GM10847 (cell line): Measurements from ENCODE around the gene RPS6KB2.

Experiments
- POLR2A ChIP-seq: IDR thresholded peaks from 2 replicates; pipeline ENCODE4 v1.6.1; 2011; ENCODE audit not compliant: insufficient read length; ENCODE audit errors: extremely low read depth

RPS6KB2 gene

DNA sequence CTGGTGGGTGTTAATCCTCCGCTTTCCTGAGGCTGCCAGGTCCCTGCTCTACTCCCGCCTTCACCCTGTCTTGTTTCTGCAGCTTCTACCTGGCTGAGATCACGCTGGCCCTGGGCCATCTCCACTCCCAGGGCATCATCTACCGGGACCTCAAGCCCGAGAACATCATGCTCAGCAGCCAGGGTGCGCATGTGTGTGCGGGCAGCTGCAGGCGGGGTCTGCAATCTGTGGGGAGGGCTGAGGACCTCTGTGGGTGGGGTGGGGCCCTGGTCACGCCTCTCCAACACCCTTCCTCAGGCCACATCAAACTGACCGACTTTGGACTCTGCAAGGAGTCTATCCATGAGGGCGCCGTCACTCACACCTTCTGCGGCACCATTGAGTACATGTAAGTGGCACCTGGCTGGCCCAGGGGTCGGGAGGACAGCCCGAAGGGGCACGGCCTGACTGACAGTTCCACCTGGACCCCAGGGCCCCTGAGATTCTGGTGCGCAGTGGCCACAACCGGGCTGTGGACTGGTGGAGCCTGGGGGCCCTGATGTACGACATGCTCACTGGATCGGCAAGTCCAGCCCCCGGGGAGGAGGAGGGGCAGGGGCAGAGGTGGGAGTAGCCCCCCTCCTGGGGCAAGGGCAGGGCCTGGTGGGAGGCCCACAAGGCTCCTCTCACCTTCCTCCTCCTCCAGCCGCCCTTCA, 4.5 kb downstream of the RPS6KB2 start:
- TF ChIP-seq POLR2A, result no peak

DNA sequence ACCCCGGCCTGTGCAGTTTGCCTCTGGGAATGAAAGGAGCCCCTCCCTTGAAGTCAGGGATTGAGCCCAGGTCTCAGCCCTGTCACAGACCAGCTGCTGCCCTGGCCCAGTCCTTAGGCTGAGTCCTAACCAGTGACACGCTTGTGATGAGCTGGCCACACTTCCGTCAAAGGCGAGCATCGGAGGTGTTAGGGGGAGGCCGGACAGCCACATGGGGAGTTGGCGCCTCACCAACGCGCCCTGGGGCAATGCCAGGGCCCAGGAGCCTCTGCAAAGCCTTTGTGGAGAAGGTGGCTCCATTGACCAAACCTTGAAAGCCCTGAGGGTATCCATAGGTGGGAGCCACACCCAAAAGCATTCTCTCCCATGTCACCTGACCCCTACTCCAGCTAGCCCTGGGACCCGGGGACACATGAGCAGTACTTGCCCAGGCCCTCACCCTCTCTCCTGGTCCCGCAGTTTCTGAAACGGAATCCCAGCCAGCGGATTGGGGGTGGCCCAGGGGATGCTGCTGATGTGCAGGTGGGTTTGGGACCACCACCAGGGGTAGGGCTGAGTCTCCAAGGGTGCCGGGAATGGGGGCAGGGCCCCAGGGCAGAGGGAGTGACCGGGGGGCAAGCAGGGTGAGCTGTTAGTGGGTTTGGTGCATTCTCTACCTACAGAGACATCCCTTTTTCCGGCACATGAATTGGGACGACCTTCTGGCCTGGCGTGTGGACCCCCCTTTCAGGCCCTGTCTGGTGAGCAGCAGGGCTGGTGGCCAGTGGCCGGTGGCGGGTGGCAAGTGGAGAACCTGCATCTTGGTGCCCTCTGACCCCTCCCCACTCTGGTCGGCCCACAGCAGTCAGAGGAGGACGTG, 5.5 kb downstream of the RPS6KB2 start:
- TF ChIP-seq POLR2A, result no peak

DNA sequence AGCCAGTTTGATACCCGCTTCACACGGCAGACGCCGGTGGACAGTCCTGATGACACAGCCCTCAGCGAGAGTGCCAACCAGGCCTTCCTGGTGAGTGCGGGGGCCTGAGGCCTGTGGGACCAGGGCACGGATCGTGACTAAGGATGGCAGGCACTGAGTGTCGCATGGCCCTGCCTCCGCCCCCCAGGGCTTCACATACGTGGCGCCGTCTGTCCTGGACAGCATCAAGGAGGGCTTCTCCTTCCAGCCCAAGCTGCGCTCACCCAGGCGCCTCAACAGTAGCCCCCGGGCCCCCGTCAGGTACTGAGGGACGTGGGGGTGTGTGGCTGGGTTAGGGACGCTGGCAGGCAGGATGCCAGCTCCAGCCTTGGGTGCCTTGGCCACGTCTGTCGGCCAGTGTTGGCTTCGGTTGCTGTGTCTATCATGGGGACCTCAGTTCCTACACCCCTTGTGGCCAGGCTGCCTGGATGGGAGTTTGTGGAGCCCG, 6.1 kb downstream of the RPS6KB2 start:
- TF ChIP-seq POLR2A, result peak; percentile 56

GRCh38 chr11:67435031-67435726, 6.9 kb downstream of the RPS6KB2 start:
- TF ChIP-seq POLR2A, result no peak

DNA sequence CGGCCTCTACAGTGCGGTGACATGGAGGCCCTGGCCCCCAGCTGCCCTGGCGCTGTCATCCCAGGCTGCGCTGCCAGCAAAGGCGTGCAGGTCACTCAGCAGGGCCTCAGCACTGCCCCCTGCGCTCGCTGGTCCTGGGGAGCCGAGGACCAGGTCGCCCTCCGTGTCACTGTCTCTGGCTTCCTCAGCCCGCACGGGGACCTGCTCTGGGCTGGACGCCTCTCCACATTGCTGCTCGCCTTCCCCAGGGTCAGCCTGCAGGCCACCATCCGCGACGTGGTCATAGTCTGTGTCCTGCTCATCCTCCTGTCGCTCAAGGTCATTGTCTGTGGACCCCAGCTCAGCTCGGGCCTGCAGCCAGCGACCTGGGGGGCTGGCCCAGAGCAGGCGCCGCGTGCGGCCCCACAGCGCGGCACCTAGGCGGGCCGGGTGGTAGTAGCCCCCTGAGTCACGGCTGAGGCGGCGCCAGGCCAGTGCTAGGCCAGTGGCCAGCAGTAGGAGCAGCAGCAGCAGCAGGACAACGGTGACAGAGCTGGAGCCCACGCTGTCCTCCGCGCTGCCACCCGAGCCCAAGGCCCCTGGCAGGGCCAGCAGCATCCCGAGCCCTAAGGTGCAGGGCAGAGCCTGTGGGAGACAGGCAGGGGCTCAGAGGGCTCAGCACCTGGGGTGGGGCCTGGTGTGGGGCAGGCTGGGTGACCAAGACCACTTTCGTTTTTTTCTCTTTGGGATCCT, 7.6 kb downstream of the RPS6KB2 start:
- TF ChIP-seq POLR2A, result no peak

DNA sequence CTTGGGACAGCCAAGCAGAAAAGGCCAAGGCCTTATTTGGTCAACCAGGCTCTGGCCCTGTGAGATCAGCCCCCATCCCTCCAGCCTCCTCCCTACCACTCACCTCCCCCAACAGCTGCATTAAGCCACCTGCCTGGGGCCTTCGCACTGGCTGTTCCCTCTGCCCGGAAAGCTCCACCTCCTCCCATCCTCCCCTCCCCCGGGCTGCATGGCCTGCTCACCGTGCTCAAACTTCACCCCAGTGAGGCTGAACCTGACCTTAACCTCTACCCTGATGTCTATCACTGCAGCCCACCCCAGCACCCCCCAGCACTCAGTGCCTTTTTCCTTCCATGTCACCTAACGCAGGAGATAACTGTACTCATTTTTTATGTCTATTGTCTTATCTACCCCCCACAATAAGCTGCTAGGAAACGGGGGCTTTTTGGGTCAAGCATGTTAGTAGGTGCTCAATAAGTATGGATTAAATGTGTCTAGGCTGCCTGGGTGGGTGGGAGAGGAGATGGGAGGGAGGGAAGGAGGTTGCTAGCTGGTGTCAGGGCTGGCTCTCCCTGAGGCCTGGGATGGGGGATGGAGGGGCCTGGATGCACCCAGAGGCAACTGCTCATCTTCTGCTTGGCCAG, 8.3 kb downstream of the RPS6KB2 start:
- peak; percentile 9 for TF ChIP-seq POLR2A

GRCh38 chr11:67437082-67437808, 9.0 kb downstream of the RPS6KB2 start, which contains the start of gene PTPRCAP:
Gene PTPRCAP (minus strand): TSS chr11:67437682. CDS start chr11:67437619, 63 bp downstream.
- peak; percentile 94 for TF ChIP-seq POLR2A

DNA sequence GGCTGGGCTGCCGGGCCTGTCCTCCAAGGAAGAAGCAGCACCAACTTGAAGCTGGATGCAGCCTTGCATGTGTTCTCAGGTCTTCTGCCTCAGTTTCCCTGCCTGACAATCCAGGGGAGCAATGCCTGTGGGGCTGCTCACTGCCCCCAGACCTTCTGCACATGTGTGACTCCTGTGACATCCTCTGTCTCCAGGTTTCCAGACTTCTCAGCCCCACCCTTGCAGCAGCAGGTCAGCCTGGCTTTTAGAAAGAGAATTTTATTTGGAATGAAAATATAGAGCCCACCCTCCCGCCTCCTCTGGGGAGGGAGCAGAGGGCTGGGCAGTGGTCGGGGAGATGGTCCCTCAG, 9.5 kb downstream of the RPS6KB2 start:
- no peak for TF ChIP-seq POLR2A

- peak; percentile 34 for TF ChIP-seq POLR2A
Observed at GRCh38 chr11:67438158-67438902, 10.0 kb downstream of the RPS6KB2 start.

GRCh38 chr11:67439321-67440228, 11.3 kb downstream of the RPS6KB2 start:
- no peak for TF ChIP-seq POLR2A

DNA sequence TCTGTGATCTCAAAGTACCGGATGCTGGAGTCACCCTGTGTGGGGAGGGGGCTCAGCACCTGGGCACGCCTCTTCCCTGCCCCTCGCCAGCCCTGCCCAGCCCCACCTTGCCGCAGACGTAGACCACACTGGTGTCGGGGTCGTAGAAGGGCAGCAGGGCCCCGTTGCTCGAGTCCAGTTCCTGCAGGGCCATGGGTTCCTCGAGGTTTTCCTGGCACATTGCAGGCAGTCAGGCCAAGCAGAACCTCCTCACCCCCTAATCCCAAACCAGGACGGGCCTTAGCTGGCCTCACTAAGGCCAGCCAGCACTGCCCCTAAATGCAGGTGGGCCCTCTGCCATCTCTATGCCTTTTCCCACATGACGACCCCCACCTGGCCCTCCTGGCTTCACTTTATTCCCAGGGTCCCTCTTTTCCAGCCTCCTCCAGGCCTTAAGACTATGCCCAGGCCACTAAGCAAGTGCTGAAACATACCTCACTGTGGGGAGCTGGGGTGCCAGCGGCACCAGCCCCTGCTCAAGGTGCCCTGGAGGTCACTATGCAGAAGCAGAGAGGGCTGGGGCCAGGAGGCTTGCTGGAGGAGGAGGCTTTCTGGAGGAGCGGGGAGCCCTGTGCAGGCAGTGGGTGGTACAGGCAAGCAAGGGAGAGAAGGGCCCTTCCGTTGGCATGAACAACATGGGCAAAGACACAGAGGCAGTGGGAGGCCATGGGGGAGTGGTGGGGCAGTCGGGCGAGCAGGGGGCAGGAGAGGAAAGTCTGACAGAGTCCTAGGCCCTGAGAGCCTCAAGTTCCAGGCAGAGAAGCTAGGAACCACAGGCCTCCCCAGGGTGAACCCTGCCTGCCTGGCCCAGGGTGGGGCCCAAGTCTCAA, 12.2 kb downstream of the RPS6KB2 start:
- TF ChIP-seq POLR2A, result no peak
